Amniotic stem cell (primary cell): Measurements from ENCODE around the gene SGCG.
A peak's percentile ranks its signal among the peaks of the same experiment; 100 is the strongest.
"Not testable (repeated sequence)": the region's sequence is repeated elsewhere in the genome, so short reads cannot be mapped to it uniquely, and the experiment has no call there.

Experiments
- DNase-seq: peaks from one replicate; lab custom pipeline; 2025; lab: John Stamatoyannopoulos, UW

SGCG gene

GRCh38 chr13:23212671-23213070, 31.9 kb downstream of the SGCG start:
- DNase-seq: no peak

- DNase-seq: no peak
These were observed 50.5 kb downstream of the SGCG start for GRCh38 chr13:23231241-23231640.

GRCh38 chr13:23235994-23236393, 55.2 kb downstream of the SGCG start:
- no peak for DNase-seq

GRCh38 chr13:23243066-23243465, 62.3 kb downstream of the SGCG start:
- no peak for DNase-seq

- not testable (repeated sequence) for DNase-seq
These were observed 67.6 kb downstream of the SGCG start for GRCh38 chr13:23248410-23248809.

GRCh38 chr13:23254506-23254905, 73.7 kb downstream of the SGCG start:
- DNase-seq: no peak

GRCh38 chr13:23267571-23267970, 86.8 kb downstream of the SGCG start:
- DNase-seq: no peak

GRCh38 chr13:23268441-23268840, 87.7 kb downstream of the SGCG start:
- DNase-seq: no peak

- DNase-seq: no peak
These were observed 90.6 kb downstream of the SGCG start for GRCh38 chr13:23271331-23271730.

GRCh38 chr13:23273498-23273897, 92.7 kb downstream of the SGCG start:
- no peak for DNase-seq

GRCh38 chr13:23279321-23279720, 98.5 kb downstream of the SGCG start:
- no peak for DNase-seq

GRCh38 chr13:23288564-23288963, 107.8 kb downstream of the SGCG start:
- no peak for DNase-seq

- DNase-seq: no peak
These were observed 108.2 kb downstream of the SGCG start for GRCh38 chr13:23288995-23289394.

- DNase-seq: no peak
These were observed 109.2 kb downstream of the SGCG start for GRCh38 chr13:23289917-23290357.

- no peak for DNase-seq
These were observed 111.8 kb downstream of the SGCG start for GRCh38 chr13:23292586-23292985.

- DNase-seq: not testable (repeated sequence)
These were observed 134.1 kb downstream of the SGCG start for GRCh38 chr13:23314837-23315236.

GRCh38 chr13:23319883-23320224, 139.1 kb downstream of the SGCG start:
- DNase-seq: no peak

- DNase-seq: no peak
These were observed 140.3 kb downstream of the SGCG start for GRCh38 chr13:23320926-23321534.

- DNase-seq: peak; percentile 87
These were observed 140.9 kb downstream of the SGCG start for GRCh38 chr13:23321535-23322241.

- no peak for DNase-seq
These were observed 141.9 kb downstream of the SGCG start for GRCh38 chr13:23322353-23323336.

- no peak for DNase-seq
These were observed 143.3 kb downstream of the SGCG start for GRCh38 chr13:23323946-23324709.

GRCh38 chr13:23325191-23325590, 144.4 kb downstream of the SGCG start:
- DNase-seq: no peak
